Kidney tubule cell (primary cell): ENCODE data around the gene PLCB3.
A peak's percentile ranks its signal among the peaks of the same experiment; 100 is the strongest.

Source experiments
- DNase-seq: peaks from one replicate; pipeline ENCODE4 v3.0.0-alpha.2; 2018; ENCODE audit warnings: low spot score

PLCB3 gene

DNA sequence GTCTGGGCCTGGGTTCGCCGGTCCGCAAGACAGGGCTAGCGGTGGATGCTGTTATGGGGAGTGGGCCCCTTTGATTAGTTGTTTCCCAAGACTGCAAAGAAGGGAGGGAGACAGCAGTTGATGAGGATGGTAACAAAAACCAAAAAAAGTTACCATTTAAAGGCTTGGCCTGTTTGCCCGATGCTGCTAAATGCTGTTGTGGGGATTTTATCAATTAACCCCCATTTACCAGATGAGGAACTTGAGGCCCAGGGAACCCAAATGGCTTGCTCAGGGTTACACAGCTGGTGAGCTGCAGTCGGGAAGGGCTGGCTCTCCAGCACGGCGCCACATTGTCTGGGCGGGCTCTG lies 28.7 kb upstream of the PLCB3 start:
- no peak for DNase-seq

DNA sequence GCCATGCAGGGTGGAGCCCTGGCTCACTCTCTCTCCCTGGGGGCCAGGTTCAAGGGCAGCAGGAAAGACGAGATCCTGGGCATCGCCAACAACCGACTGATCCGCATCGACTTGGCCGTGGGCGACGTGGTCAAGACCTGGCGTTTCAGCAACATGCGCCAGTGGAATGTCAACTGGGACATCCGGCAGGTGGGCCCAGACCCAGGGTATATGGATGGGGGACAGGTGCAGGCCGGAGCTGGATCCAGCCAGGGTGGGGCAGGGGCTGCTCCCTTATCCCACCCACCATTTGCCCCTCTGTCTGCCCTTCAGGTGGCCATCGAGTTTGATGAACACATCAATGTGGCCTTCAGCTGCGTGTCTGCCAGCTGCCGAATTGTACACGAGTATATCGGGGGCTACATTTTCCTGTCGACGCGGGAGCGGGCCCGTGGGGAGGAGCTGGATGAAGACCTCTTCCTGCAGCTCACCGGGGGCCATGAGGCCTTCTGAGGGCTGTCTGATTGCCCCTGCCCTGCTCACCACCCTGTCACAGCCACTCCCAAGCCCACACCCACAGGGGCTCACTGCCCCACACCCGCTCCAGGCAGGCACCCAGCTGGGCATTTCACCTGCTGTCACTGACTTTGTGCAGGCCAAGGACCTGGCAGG lies 28.2 kb upstream of the PLCB3 start:
- DNase-seq, result no peak

- peak; percentile 43 for DNase-seq
Observed at GRCh38 chr11:64224151-64224890, 27.0 kb upstream of the PLCB3 start.

DNA sequence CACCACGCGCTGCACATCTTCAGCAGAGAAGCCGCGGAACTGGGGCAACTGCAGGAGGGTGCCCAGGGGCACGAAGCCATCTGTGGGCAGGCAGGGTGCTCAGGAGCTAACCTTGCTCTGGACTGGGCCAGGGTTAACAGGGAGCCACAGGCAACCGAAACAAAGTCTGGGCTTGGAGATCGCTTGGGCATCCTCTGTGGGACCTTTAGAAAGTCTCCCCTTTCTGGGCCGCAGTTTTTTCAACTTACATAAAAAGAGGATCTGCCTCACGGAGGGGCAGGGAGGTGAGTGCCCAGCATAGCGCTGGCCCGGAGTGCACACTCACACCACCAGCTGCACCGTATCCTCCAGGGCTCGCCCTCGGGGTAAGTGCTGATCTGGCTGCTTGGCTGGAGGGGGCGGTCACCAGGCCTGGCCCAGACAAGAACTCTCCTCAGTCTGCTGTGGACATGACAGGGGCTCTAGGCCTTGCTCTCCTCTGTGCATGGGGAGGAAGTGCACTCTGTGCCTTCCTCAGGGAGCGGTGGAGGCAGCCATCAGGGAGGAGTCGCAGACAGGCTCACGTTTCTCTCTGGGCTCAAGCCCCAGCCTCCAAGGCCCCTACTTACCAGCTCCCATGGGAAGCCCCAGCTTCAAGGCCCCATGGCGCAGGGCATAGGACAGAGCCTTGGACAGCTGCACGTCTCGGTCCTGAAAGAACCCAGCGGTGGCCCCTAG lies 26.3 kb upstream of the PLCB3 start:
- no peak for DNase-seq

- DNase-seq, result peak; percentile 84
Observed at GRCh38 chr11:64225608-64226506, 25.5 kb upstream of the PLCB3 start, which contains the start of the genes NUDT22 and TRPT1. Gene NUDT22 (plus strand): TSS chr11:64226274. CDS start chr11:64226653, 379 bp downstream. Gene TRPT1 (minus strand): TSS chr11:64226186. CDS start chr11:64225860, 326 bp downstream.

- DNase-seq, result peak; percentile 47
Observed at GRCh38 chr11:64226507-64227051, 24.8 kb upstream of the PLCB3 start.

GRCh38 chr11:64227405-64227956 lies 23.8 kb upstream of the PLCB3 start:
- no peak for DNase-seq

- DNase-seq, result no peak
Observed at GRCh38 chr11:64229090-64229743, 22.1 kb upstream of the PLCB3 start.

DNA sequence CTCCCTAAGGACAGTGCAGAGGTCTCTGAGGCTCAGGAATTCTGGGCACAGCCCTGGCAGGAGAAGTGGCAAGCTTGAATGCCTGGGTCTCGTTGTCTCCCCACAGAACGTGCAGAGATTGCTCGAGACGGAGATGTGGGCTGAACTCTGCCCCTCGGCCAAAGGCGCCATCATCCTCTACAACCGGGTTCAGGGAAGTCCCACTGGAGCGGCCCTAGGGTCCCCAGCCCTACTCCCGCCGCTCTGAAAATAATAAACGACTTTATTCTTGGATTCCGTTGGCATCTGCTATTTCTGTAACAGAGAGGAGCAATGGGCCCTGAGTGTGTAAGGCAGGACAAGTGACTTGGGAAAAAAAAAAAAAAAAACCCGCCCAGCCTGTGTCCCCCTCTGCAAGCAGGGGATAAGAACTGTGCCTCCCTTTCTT lies 21.6 kb upstream of the PLCB3 start:
- DNase-seq, result no peak

DNA sequence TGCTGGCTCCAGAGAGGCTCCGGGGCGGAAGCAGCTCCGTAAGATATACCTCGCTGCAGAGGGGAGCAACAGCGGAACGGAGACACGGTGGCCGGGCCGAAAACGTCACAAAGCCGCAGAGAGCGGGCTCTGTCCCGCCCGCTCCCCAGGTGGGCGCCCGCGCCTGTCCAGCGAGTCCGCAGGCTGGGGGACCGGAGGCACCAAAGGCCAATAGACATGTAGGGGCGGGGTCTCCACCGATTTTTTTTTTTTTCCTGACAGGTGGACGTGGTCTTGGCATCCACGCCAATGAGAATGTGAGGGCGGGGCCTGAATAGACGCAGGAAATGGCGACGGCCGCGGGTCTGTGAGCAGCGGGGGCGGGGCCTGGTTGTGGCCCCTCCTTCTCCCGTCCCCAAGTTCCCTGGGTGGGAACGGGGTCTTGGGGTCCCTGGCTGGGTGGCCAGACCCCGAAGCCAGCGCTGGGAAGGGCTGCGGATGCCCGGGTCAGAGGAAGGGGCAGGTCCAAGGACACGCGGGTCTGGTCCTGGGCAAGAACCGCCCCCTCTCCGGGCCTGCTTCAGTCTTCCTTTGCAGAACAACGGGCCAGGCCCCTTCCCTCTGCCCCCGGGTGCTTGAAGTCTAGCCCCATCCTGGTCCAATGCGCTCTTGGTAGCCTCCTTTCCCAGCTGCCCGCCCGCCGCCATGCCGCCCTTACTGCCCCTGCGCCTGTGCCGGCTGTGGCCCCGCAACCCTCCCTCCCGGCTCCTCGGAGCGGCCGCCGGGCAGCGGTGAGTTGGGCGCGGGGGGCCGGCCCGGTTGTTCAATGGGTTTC lies 21.0 kb upstream of the PLCB3 start, which contains the start of gene DNAJC4:
Gene DNAJC4, plus strand, starts transcription at position 378 of the 814 bp plus-strand sequence. Its CDS starts 307 bp downstream, at position 685.
- DNase-seq, result peak; percentile 93

- no peak for DNase-seq
Observed at GRCh38 chr11:64230985-64231365, 20.4 kb upstream of the PLCB3 start.

GRCh38 chr11:64231546-64231945 lies 19.8 kb upstream of the PLCB3 start:
- DNase-seq, result no peak

- DNase-seq, result no peak
Observed at GRCh38 chr11:64232182-64232966, 19.0 kb upstream of the PLCB3 start.

- DNase-seq, result no peak
Observed at GRCh38 chr11:64232967-64233315, 18.4 kb upstream of the PLCB3 start.

DNA sequence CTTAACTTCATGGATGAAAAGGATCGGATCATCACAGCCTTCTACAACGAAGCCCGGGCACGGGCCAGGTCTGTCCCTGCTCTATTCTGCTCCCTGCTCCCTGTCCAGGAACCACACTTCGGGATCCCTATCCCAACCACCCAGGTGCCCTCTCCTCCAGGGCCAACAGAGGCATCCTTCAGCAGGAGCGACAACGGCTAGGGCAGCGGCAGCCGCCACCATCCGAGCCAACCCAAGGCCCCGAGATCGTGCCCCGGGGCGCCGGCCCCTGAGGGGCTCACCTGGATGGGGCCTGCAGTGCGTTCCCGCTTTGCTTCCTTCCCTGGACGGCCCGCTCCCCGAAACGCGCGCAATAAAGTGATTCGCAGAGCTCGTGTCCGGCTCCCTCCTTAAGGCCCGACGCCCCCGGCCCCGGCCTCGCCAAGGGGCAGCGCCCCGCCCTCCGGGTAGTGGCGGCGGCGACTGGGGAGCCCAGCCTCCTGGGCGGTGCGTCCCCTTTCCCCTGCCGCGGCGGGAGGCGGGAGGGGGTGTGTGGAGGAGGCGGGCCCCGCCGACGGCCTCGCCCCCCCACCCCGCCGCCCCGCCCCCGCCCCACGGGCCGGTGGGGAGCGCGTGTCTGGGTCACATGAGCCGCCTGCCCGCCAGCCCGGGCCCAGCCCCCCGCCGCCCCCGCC lies 17.3 kb upstream of the PLCB3 start, which contains the start of gene VEGFB:
Gene VEGFB, plus strand, starts transcription at position 672 of the 674 bp plus-strand sequence. CDS start 250 bp downstream, outside the sequence.
- DNase-seq, result peak; percentile 64

DNA sequence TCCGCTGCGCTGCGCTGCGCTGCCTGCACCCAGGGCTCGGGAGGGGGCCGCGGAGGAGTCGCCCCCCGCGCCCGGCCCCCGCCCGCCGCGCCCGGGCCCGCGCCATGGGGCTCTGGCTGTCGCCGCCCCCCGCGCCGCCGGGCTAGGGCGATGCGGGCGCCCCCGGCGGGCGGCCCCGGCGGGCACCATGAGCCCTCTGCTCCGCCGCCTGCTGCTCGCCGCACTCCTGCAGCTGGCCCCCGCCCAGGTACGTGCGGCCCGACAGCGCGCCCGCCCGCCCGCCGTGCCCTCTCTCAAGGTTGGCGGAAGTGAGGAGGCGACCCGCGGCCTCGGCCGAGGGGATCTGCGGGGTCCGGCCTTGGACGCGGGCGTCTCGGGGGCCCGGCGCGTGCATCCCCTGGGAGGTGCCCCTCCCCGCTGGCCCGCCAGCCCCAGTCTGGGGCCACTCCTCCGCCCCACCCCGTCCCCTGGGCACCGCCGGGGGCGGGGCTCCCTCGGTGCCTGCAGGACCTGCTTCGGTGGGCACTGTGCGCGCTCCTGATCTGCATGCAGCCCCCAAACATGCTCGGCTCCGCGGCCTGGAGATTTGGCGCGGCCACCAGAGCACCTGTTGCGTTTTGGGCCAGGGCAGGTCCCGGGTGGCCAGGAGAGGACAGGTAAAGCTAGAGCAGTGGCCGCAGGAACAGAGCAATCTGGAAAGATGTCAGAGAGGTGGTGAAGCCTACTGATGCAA lies 16.5 kb upstream of the PLCB3 start:
- DNase-seq, result peak; percentile 42

DNA sequence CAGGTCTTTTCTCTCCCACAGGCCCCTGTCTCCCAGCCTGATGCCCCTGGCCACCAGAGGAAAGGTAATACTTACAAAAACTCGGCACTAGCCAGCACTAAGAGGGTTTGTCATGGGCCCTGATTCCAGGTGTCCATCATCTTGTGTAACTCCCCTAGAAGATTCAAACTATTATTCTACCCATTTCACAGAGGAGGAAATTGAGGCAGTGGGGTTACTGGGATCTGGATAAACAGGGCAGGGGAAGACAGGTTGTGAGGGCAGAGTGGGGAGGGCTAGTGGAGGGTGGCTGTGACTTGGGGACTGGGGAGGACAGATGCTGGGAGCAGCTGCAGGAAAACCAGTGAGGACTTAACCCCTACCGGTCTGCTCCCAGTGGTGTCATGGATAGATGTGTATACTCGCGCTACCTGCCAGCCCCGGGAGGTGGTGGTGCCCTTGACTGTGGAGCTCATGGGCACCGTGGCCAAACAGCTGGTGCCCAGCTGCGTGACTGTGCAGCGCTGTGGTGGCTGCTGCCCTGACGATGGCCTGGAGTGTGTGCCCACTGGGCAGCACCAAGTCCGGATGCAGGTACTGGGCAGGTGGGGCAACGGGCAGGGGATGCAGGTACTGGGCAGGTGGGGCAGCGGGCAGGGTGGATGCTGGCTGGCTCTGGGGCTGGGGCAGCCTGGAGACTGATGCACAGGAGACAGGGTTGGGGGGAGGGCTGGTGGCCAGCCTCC lies 15.7 kb upstream of the PLCB3 start:
- no peak for DNase-seq
